IPS-18c (cell line): ENCODE results near the gene SYTL4.

ENCODE experiments used
- H3K4me3 ChIP-seq: 2 replicates; pipeline ENCODE4 v1.7.0; 2013; ENCODE audit warnings: low read depth, mild to moderate bottlenecking, low read length, moderate library complexity; ENCODE audit not compliant: insufficient read depth
- H3K9me3 ChIP-seq: one replicate; pipeline ENCODE4 v1.6.1; 2013; ENCODE audit warnings: mild to moderate bottlenecking, low read length, moderate library complexity; ENCODE audit not compliant: control insufficient read depth, insufficient read depth

The SYTL4 gene

DNA sequence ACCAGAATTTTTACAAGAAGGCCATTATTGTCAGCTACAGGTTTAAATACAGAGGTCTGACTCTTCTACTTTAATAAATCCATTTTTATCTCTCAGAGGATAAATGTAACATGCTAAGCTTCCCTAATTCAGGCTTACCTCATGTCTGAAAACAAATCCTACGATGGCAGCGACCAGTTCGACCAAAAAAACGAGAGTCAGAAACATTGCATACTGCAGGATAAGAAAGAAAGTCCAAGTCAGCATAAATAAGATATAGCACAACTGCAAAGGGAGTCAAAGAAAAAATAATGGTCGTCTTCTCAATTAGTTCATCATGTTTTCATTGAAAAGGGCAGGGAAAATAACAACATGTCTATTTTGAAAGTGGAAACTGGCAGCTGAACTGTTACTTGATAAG is 96.9 kb downstream of the SYTL4 start:
- H3K4me3 ChIP-seq: no peak overlapping the region; the same call in 1 of the 2 replicates
- H3K9me3 ChIP-seq: peaks cover 5% of the 10 kb centered on the region

GRCh38 chrX:100625985-100626491 is 105.9 kb downstream of the SYTL4 start:
- H3K4me3 ChIP-seq: no peak overlapping the region

More at GRCh38 chrX:100625985-100626491, 105.9 kb downstream of the SYTL4 start:
- H3K9me3 ChIP-seq: peaks cover 2% of the 10 kb centered on the region
